ENCODE results near the gene ARHGAP26. TPM values are rescaled to one million over a fixed set of nuclear protein-coding genes. Genes with fewer than 3 reads are reported as not detected.

ARHGAP26 gene
- total RNA-seq, 4 donors from 2014 or later = 61.0 to 76.7 (median 61.2) TPM

GRCh38 chr5:142915813-142916424, 145.7 kb downstream of the ARHGAP26 start:
- WGBS, 2 donors (ENCODE audit: low coverage in 1 of 2) = 67 to 75% methylated on average over 8 of the region's 8 CpGs
- TF ChIP-seq POLR2AphosphoS5 (IDR thresholded peaks at IDR 0.05) = no peak
- TF ChIP-seq, protein P1, sequence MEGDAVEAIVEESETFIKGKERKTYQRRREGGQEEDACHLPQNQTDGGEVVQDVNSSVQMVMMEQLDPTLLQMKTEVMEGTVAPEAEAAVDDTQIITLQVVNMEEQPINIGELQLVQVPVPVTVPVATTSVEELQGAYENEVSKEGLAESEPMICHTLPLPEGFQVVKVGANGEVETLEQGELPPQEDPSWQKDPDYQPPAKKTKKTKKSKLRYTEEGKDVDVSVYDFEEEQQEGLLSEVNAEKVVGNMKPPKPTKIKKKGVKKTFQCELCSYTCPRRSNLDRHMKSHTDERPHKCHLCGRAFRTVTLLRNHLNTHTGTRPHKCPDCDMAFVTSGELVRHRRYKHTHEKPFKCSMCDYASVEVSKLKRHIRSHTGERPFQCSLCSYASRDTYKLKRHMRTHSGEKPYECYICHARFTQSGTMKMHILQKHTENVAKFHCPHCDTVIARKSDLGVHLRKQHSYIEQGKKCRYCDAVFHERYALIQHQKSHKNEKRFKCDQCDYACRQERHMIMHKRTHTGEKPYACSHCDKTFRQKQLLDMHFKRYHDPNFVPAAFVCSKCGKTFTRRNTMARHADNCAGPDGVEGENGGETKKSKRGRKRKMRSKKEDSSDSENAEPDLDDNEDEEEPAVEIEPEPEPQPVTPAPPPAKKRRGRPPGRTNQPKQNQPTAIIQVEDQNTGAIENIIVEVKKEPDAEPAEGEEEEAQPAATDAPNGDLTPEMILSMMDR (IDR thresholded peaks at IDR 0.05) = peak; percentile 19 to 33 (median 27)
- no peak for TF ChIP-seq POLR2A (IDR thresholded peaks at IDR 0.05)
- no peak for TF ChIP-seq EP300 (IDR thresholded peaks at IDR 0.05; ENCODE audit: low read depth)
- peaks cover 0 to 34% (median 5%) of the 10 kb centered on the region in 4 donors for H3K36me3 ChIP-seq
- H3K4me1 ChIP-seq = no peaks in the 10 kb centered on the region
- intact Hi-C loops (cut with DNase I; ENCODE audit: low total_unique reads) (no loop called here), in situ Hi-C loops (cut with MboI; ENCODE audit: low pct_ligation_motif_present in 1 of 4, low pct_unique_long_range_greater_than_20kb in 1 of 4, low sequenced_read_pairs in 3 of 4) (no loop called here)
- H3K4me3 ChIP-seq = no peak overlapping the region
- no peaks in the 10 kb centered on the region for H3K27me3 ChIP-seq
- DNase-seq = peak; percentile 23
- H3K27ac ChIP-seq = no peak overlapping the region
- H3K9me3 ChIP-seq = no peaks in the 10 kb centered on the region

GRCh38 chr5:142918959-142919635, 148.9 kb downstream of the ARHGAP26 start:
- in situ Hi-C loops (cut with MboI; ENCODE audit: low pct_ligation_motif_present in 1 of 4, low pct_unique_long_range_greater_than_20kb in 1 of 4, low sequenced_read_pairs in 3 of 4) = no loop called here

GRCh38 chr5:142920849-142921612, 150.9 kb downstream of the ARHGAP26 start:
- H3K27me3 ChIP-seq = no peaks in the 10 kb centered on the region
- H3K4me3 ChIP-seq = no peak overlapping the region
- 60 to 69% methylated on average over 3 of the region's 3 CpGs for WGBS, 2 donors (ENCODE audit: low coverage in 1 of 2)
- in situ Hi-C loops (cut with MboI; ENCODE audit: low pct_ligation_motif_present in 1 of 4, low pct_unique_long_range_greater_than_20kb in 1 of 4, low sequenced_read_pairs in 3 of 4) = loop anchor here in 1 of 4 donors (10.0 kb wide), 1 partner anchor 904 kb away; no protein-coding TSS in a partner anchor
- H3K9me3 ChIP-seq = no peaks in the 10 kb centered on the region
- peaks cover 0 to 13% (median 2%) of the 10 kb centered on the region in 4 donors for H3K4me1 ChIP-seq
- H3K36me3 ChIP-seq = peaks cover 0 to 18% (median 0%) of the 10 kb centered on the region in 4 donors
- no peak for DNase-seq
- H3K27ac ChIP-seq = no peak overlapping the region
- no peak for TF ChIP-seq POLR2AphosphoS5 (IDR thresholded peaks at IDR 0.05)
- no peak for TF ChIP-seq EP300 (IDR thresholded peaks at IDR 0.05; ENCODE audit: low read depth)
- no peak for TF ChIP-seq POLR2A (IDR thresholded peaks at IDR 0.05)
- TF ChIP-seq, protein P1 (IDR thresholded peaks at IDR 0.05) = no peak
- intact Hi-C loops (cut with DNase I; ENCODE audit: low total_unique reads) = loop anchor here (5.0 to 10.0 kb wide), 2 partner anchors 34 to 904 kb away; no protein-coding TSS in a partner anchor

More at GRCh38 chr5:142918959-142919635, 148.9 kb downstream of the ARHGAP26 start:
- no peak for DNase-seq
- H3K9me3 ChIP-seq = no peaks in the 10 kb centered on the region
- no peak overlapping the region for H3K27ac ChIP-seq
- H3K4me3 ChIP-seq = no peak overlapping the region
- no peaks in the 10 kb centered on the region for H3K27me3 ChIP-seq
- H3K4me1 ChIP-seq = peaks cover 0 to 6% (median 2%) of the 10 kb centered on the region in 4 donors
- peaks cover 0 to 18% (median 0%) of the 10 kb centered on the region in 4 donors for H3K36me3 ChIP-seq
- WGBS, 2 donors (ENCODE audit: low coverage in 1 of 2) = 83 to 89% methylated on average over 4 to 7 of the region's 7 CpGs
- intact Hi-C loops (cut with DNase I; ENCODE audit: low total_unique reads) = no loop called here
- TF ChIP-seq EP300 (IDR thresholded peaks at IDR 0.05; ENCODE audit: low read depth) = no peak

- no peak overlapping the region for H3K4me3 ChIP-seq
- peaks cover 0 to 18% (median 2%) of the 10 kb centered on the region in 4 donors for H3K4me1 ChIP-seq
- TF ChIP-seq POLR2A (IDR thresholded peaks at IDR 0.05) = no peak
- no peak for TF ChIP-seq POLR2AphosphoS5 (IDR thresholded peaks at IDR 0.05)
- TF ChIP-seq, protein P1 (IDR thresholded peaks at IDR 0.05) = peak in 4 of 5 experiments; percentile 36 to 46 (median 44)
- peaks cover 0 to 15% (median 0%) of the 10 kb centered on the region in 4 donors for H3K36me3 ChIP-seq
- no peaks in the 10 kb centered on the region for H3K9me3 ChIP-seq
- WGBS, 2 donors (ENCODE audit: low coverage in 1 of 2) = 71 to 74% methylated on average over 1 of the region's 1 CpG
- intact Hi-C loops (cut with DNase I; ENCODE audit: low total_unique reads) (loop anchor here (5.0 to 10.0 kb wide), 2 partner anchors 35 to 902 kb away; no protein-coding TSS in a partner anchor), in situ Hi-C loops (cut with MboI; ENCODE audit: low pct_ligation_motif_present in 1 of 4, low pct_unique_long_range_greater_than_20kb in 1 of 4, low sequenced_read_pairs in 3 of 4) (loop anchor here in 1 of 4 donors (10.0 kb wide), 1 partner anchor 902 kb away; no protein-coding TSS in a partner anchor)
- DNase-seq = no peak
- no peak overlapping the region for H3K27ac ChIP-seq
- no peaks in the 10 kb centered on the region for H3K27me3 ChIP-seq
Measured at GRCh38 chr5:142922223-142922952, 152.2 kb downstream of the ARHGAP26 start.
